Gastroesophageal sphincter (tissue), 4 donors: ENCODE data around the gene HPGD. TPM values are rescaled to one million over a fixed set of nuclear protein-coding genes. Genes with fewer than 3 reads are reported as not detected.

ENCODE experiments used
- ATAC-seq: fragments of 150-250 bp; one replicate; pipeline ENCODE4 v1.9.1; 2016; ENCODE audit warnings: mild to moderate bottlenecking, moderate library complexity
- H3K27ac ChIP-seq, 4 donors: fragments of 200-600 bp; sonication (generic) in 3 of 4; 1 replicate in 3 of 4; 2 replicates in 1 of 4; pipeline ENCODE4 v1.5.1; 2016 to 2019
- H3K27me3 ChIP-seq: fragments of 200-600 bp; sonication (generic); one replicate; pipeline ENCODE4 v1.5.1; 2019
- H3K36me3 ChIP-seq, 2 donors: fragments of 200-600 bp; sonication (generic); one replicate each; pipeline ENCODE4 v1.5.1; 2019; ENCODE audit warnings: control low read depth in 1 of 2
- H3K4me1 ChIP-seq, 3 donors: fragments of 200-600 bp; sonication (generic); 1 replicate in 2 of 3; 2 replicates in 1 of 3; pipeline ENCODE4 v1.5.1; 2016 to 2019; ENCODE audit warnings: control low read depth in 2 of 3
- H3K4me3 ChIP-seq, 2 donors: fragments of 200-600 bp; sonication (generic); one replicate each; pipeline ENCODE4 v1.5.1; 2019; ENCODE audit warnings: mild to moderate bottlenecking in 1 of 2, moderate library complexity in 1 of 2
- H3K9me3 ChIP-seq, 3 donors: fragments of 200-600 bp; sonication (generic); one replicate each; pipeline ENCODE4 v1.5.1; 2017 to 2019; ENCODE audit warnings: control low read depth in 2 of 3
- EP300 ChIP-seq: sonication (generic); formaldehyde crosslinking; IDR thresholded peaks from one replicate; pipeline ENCODE4 v1.6.1; 2017; ENCODE audit warnings: antibody characterized with exemption, mild to moderate bottlenecking
- POLR2A ChIP-seq, 2 donors: fragments of 450-650 bp; IDR thresholded peaks; one replicate each; pipeline ENCODE4 v1.6.1; 2017; ENCODE audit warnings: antibody characterized with exemption in 2 of 2, mild to moderate bottlenecking in 2 of 2, moderate library complexity in 1 of 2
- POLR2AphosphoS5 ChIP-seq: sonication (generic); formaldehyde crosslinking; IDR thresholded peaks from one replicate; pipeline ENCODE4 v1.6.1; 2017; ENCODE audit warnings: antibody characterized with exemption
- WGBS, 2 donors: methylation state at CpG; one replicate each; pipeline ENCODE4 v1.1.5; 2018; ENCODE audit warnings: low coverage in 1 of 2; 5-methylcytosine and 5-hydroxymethylcytosine counted together
- total RNA-seq, 4 donors: library from RNA; depleted of rRNA; stranded (reverse); fragments of >200 nt; gene quantifications; one replicate each; pipeline ENCODE4 v1.1.0, GENCODE V29; 2016
- TF ChIP-seq, protein P1 (sequence below), 4 experiments: fragments of 200-600 bp in 2 of 4; fragments of 450-650 bp in 2 of 4; sonication (generic) in 1 of 4; IDR thresholded peaks; one replicate each; pipeline ENCODE4 v1.5.1; 2017 to 2019; ENCODE audit warnings: antibody characterized with exemption in 4 of 4, mild to moderate bottlenecking in 2 of 4, moderate library complexity in 2 of 4

The HPGD gene
- total RNA-seq, 4 donors from 2014 or later, result 22.6 to 178 (median 40.8) TPM

DNA sequence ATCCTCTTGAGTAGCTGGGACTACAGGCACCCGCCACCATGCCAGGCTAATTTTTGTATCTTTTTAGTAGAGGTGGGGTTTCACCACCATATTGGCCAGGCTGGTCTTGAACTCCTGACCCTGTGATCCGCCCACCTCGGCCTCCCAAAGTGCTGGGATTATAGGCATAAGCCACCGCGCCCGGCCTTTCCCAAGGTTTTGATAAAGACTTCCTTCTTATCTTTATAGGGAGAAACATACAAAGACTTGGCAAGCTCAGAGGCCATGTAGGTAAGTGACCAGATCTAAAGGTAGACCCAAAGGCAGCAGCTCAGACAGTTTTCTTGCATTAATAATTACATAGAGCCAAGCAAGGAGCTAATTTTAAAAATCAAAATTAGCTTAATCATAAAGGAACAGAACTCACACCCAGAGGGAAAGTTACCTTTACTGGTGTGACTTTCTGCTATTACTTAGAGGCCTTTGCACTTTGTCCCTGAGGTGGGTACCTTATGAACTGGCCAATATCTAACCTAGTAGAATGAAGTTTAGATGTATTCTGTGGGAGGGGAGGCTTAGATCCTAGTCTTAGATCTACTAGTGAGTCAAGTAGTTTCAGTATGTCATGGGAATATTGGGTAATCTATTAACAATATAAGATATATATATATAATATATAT is 67.3 kb downstream of the HPGD start:
- Histone ChIP-seq H3K36me3 (no peaks in the 10 kb centered on the region), H3K9me3 (no peaks in the 10 kb centered on the region), H3K4me1 (peaks cover 6 to 79% (median 16%) of the 10 kb centered on the region in 3 donors), H3K27ac (no peak overlapping the region), H3K4me3 (no peak overlapping the region), H3K27me3 (no peaks in the 10 kb centered on the region)
- no peak for ATAC-seq
- TF ChIP-seq, protein P1, sequence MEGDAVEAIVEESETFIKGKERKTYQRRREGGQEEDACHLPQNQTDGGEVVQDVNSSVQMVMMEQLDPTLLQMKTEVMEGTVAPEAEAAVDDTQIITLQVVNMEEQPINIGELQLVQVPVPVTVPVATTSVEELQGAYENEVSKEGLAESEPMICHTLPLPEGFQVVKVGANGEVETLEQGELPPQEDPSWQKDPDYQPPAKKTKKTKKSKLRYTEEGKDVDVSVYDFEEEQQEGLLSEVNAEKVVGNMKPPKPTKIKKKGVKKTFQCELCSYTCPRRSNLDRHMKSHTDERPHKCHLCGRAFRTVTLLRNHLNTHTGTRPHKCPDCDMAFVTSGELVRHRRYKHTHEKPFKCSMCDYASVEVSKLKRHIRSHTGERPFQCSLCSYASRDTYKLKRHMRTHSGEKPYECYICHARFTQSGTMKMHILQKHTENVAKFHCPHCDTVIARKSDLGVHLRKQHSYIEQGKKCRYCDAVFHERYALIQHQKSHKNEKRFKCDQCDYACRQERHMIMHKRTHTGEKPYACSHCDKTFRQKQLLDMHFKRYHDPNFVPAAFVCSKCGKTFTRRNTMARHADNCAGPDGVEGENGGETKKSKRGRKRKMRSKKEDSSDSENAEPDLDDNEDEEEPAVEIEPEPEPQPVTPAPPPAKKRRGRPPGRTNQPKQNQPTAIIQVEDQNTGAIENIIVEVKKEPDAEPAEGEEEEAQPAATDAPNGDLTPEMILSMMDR (IDR thresholded peaks at IDR 0.05), result no peak
- TF ChIP-seq EP300, result no peak
- no peak for TF ChIP-seq POLR2A (IDR thresholded peaks at IDR 0.05)
- no peak for TF ChIP-seq POLR2AphosphoS5
- WGBS, 2 donors, result 80 to 100% methylated on average over 1 to 2 of the region's 6 CpGs

DNA sequence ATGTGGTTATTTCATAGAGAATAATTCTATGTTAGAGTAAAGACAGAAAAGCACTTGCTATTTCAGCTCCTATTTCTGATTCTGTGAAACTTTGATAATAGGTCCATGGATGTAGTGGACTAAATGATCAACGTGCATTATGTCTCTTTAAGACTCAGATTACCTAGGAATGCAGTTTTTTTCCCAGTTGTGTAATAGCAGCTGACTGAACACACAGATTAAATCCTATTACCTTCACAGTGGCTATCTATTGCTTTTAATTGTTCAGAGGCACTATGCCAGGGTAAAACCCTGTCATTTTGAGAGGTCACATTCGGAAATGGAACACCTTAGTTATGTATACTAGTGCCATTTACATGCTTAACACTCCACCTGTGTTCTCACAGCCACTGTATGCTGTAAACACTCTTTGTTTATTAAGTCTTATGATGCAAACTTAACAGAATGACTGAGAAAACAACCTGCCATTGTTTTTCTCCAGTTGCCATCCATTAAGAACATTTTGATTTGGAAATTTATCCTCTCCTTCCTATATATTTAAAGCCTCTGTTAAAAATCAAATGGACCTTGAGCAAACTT is 70.5 kb downstream of the HPGD start:
- Histone ChIP-seq H3K9me3 (no peaks in the 10 kb centered on the region), H3K4me3 (no peak overlapping the region), H3K36me3 (no peaks in the 10 kb centered on the region), H3K27ac (peak overlapping the region in 1 of 4 donors; percentile 42), H3K4me1 (peaks cover 6 to 59% (median 11%) of the 10 kb centered on the region in 3 donors), H3K27me3 (no peaks in the 10 kb centered on the region)
- TF ChIP-seq, protein P1 (IDR thresholded peaks at IDR 0.05), result no peak
- no peak for ATAC-seq
- 54 to 70% methylated on average over 2 of the region's 2 CpGs for WGBS, 2 donors

DNA sequence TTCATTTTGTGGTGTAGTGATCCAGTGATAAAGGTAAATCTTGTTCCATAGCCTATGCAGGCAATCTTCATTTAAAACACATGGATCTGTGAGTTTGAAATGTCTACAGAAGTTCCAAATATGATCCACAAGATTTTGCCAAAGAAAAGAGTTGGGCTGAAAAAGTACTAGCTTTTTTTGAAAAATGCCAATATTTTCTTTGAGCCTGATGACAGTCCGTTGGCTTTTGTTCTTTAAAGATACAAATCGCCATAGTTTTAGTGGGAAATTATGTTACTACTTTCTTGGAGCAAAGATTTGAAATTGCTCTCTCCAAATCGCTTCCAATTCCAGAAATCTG is 71.5 kb downstream of the HPGD start:
- no peaks in the 10 kb centered on the region for H3K9me3 ChIP-seq
- H3K4me1 ChIP-seq, result peaks cover 6 to 49% (median 6%) of the 10 kb centered on the region in 3 donors
- H3K27ac ChIP-seq, result peak overlapping the region in 2 of 4 donors; percentile 32 to 42
- no peaks in the 10 kb centered on the region for H3K36me3 ChIP-seq
- no peaks in the 10 kb centered on the region for H3K27me3 ChIP-seq
- H3K4me3 ChIP-seq, result no peak overlapping the region
- WGBS, 2 donors, result 45 to 61% methylated on average over 3 of the region's 3 CpGs
- TF ChIP-seq POLR2AphosphoS5, result no peak
- TF ChIP-seq POLR2A (IDR thresholded peaks at IDR 0.05), result no peak
- TF ChIP-seq, protein P1 (IDR thresholded peaks at IDR 0.05), result no peak
- no peak for ATAC-seq

DNA sequence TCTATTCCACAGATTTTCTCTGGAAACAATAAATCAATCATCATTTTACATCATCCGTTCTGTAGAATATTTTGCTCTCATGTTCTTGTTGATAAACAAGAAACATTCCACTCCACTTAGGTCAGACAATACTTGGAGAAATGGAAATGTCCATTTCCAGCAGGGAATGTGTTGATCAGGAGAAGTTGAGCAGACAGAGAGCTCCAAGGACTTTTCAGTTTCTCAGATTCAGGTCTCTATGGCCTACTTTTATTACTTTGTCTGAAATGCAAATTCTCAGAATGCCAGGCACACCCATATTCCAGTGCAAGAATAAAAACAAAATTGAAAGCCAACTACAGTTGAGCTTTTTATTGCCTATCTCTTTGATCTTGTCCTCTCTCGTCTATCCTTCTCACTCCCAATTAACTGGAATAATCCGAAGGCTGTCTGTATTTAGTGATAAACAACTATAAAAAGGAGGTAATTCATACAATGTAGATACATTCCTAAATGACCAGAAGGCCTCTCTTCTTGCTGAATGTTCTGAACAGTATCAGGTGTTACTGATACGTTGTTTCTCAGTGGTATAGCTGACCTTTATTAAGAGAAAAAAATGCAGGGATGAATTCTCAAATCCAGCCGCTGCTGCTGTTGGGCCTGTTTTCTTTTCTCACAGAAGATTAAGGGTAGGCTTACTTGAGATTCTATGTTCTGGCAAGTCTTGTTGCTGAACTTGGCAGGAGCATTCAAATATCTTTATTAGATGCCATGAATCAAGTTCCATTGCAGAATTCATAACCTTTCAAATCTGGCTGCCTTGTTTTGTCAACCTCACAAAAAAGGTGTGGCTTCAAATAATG is 72.1 kb downstream of the HPGD start:
- Histone ChIP-seq H3K9me3 (no peaks in the 10 kb centered on the region), H3K36me3 (no peaks in the 10 kb centered on the region), H3K27me3 (no peaks in the 10 kb centered on the region), H3K4me1 (peaks cover 6 to 47% (median 6%) of the 10 kb centered on the region in 3 donors), H3K27ac (peak overlapping the region in 2 of 4 donors; percentile 8 to 42), H3K4me3 (no peak overlapping the region)
- no peak for ATAC-seq
- TF ChIP-seq, protein P1 (IDR thresholded peaks at IDR 0.05), result no peak
- no peak for TF ChIP-seq EP300
- WGBS, 2 donors, result 39 to 42% methylated on average over 5 of the region's 5 CpGs
